ENCODE data around the gene TMEM253. TPM values are rescaled to one million over a fixed set of nuclear protein-coding genes. Genes with fewer than 3 reads are reported as not detected.

TMEM253 gene
- polyA plus RNA-seq, 3 donors: 0.22 to 0.83 (median 0.25) TPM

GRCh38 chr14:21113369-21113768 is 12.5 kb downstream of the TMEM253 start:
- H3K27ac ChIP-seq (ENCODE audit: low read depth, low read length): no peak overlapping the region
- 95 to 98% (median 97%) methylated on average over 2 of the region's 2 CpGs for WGBS, 3 donors

DNA sequence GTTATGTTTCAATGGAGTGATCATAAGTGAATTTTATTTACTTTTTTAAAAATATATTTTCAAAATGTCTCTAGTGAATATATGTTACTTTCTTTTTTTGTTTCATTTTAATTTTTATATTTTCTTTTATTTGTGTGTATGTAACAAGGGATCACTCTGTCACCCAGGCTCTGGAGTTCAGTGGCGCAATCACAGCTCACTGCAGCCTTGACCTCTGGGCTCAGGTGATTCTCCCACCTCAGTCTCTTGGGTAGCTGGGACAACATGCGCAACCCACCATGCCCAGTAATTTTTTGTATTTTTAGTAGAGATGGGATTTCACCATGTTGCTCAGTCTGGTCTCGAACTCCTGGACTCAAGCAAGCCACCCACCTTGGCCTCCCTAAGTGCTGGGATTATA is 18.1 kb downstream of the TMEM253 start:
- H3K27ac ChIP-seq (ENCODE audit: low read depth, low read length): no peak overlapping the region
- 93 to 97% (median 96%) methylated on average over 3 of the region's 3 CpGs for WGBS, 3 donors

DNA sequence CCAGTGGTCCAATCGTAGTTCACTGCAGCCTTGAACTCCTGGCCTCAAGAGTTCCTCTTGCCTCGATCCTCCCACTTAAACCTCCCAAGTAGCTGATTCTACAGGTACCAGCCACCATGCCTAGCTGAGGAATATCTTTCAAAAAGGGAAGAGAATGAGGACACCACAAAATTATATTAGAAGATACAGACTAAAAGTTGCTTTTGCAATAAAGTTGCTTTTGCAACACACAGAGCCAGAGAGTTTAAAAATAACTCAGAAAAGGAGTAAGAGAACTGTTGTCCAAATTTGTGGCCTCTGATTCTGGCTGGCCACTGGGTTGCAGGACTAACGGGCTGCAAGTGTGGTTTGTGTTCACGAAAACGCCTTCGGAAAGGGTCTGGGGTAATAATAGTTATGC is 19.8 kb downstream of the TMEM253 start:
- H3K27ac ChIP-seq (ENCODE audit: low read depth, low read length): no peak overlapping the region
- WGBS, 3 donors: 42 to 73% (median 55%) methylated on average over 6 of the region's 6 CpGs

GRCh38 chr14:21121122-21121521 is 20.3 kb downstream of the TMEM253 start:
- H3K27ac ChIP-seq (ENCODE audit: low read depth, low read length): no peak overlapping the region
- WGBS, 3 donors: 48 to 62% (median 58%) methylated on average over 1 of the region's 1 CpG

DNA sequence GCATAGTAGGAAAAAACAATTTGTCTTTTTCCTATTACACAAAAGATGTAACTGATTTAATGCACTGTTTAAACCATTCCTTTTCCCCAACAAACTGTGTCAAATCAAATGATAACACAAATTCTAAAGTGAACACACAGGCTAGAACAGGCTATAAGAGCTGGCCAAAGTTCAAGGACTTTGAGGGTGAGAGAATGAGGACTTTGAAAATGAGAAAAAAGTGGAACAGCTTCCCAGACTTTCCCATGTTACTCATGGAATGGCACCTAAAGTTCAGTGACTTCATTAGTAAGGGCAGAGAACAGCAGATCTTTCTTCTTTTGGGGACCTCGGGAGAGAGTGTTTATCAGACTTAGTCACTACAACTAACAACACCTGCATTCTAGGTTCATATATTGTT is 22.6 kb downstream of the TMEM253 start:
- WGBS, 3 donors: 63 to 93% (median 82%) methylated on average over 1 of the region's 1 CpG
- no peak overlapping the region for H3K27ac ChIP-seq (ENCODE audit: low read depth, low read length)

DNA sequence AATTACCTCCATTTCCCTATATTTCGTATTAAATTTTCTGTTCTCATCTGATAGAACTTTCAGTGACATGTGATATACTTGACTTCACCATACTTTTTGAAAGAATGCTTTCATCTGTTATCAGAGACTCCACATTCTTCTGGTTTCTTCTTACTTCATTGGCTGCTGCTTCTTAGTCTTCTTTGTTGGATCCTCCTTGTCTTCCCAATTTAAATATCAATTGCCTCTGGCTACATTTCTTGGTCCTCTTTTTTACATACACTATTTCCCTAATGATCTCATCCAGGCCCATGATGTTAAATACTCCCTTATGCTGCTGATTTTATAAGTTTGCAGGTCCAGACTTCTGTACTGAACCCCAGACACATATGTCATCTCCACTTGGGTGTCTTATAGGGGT is 33.0 kb downstream of the TMEM253 start:
- WGBS, 3 donors: 45 to 51% (median 48%) methylated on average over 1 of the region's 1 CpG
- H3K27ac ChIP-seq (ENCODE audit: low read depth, low read length): no peak overlapping the region

- WGBS, 3 donors: 11 to 17% (median 15%) methylated on average over 1 of the region's 1 CpG
- H3K27ac ChIP-seq (ENCODE audit: low read depth, low read length): no peak overlapping the region
Measured at GRCh38 chr14:21136024-21136423, 35.2 kb downstream of the TMEM253 start.

DNA sequence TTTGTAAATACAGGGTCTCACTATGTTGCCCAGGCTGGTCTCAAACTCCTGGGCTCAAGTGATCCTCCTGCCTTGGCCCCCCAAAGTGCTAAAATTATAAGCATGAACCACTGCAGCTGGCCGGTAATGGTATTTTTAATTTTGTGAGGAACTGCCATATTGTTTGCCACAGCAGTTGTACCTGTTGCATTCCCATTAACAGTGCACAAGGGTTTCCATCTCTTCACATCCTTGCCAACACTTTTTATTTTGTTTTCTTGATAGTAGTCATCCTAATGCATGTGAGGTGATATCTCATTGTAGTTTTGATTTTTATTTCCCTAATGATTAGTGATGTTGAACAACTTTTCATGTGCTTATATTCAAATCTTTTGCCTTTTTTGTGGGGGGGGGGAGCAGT is 41.5 kb downstream of the TMEM253 start:
- no peak overlapping the region for H3K27ac ChIP-seq (ENCODE audit: low read depth, low read length)
- 86 to 91% (median 88%) methylated on average over 1 of the region's 1 CpG for WGBS, 3 donors

GRCh38 chr14:21145437-21145836 is 44.6 kb downstream of the TMEM253 start:
- H3K27ac ChIP-seq (ENCODE audit: low read depth, low read length): no peak overlapping the region

DNA sequence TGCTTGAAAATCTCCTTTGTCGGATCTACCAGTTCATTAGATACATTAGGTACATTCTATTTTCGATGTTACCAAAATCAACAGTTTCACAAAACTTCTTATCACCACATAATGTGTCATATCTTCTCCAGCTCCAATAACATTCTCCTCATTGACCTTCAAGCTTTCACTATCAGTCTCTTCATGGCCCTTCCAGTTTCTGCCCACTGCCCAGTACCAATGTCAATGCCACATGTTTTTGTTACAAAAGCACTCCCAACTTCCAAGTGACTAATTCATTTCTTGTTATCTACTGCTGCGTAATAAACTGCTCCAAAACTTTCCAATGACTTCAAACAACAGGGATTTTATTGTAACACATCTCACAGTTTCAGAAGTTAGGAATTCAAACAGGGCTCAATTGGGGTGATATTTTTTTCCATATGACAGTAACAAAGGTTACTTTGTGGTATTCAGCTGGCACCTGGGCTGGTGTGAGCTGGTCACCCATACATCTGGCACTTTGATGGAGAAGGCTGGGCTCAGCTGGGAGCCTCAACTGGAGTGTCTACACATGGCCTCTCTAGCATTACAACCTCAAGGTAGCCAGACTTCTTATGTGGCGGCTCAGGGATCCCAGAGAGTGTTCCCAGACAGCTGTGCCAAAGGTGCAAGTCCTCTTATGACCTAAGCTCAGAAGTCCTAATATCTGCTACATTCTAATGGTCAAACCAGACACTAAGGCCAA is 48.9 kb downstream of the TMEM253 start:
- WGBS, 3 donors: 90 to 93% (median 90%) methylated on average over 4 of the region's 4 CpGs

More for the DNA sequence above, 48.9 kb downstream of the TMEM253 start:
- H3K27ac ChIP-seq (ENCODE audit: low read depth, low read length): no peak overlapping the region

Other genes starting within 250 kb of the TMEM253 start
- 1 to 10 TPM in 1 of 3 donors, not detected in 2; 1.4 TPM for gene RNASE3, start 209.7 kb upstream of the TMEM253 start, polyA plus RNA-seq
- gene RNASE2, start 145.6 kb upstream of the TMEM253 start, polyA plus RNA-seq: 10 to 100 TPM in 1 of 3 donors, 1 to 10 TPM in 2; 2.2 to 16.7 (median 2.4) TPM
- 10 to 100 TPM; 37.9 to 46.9 (median 39.5) TPM for gene METTL17, start 111.1 kb upstream of the TMEM253 start, polyA plus RNA-seq
- under 1 TPM in 2 of 3 donors, not detected in 1; 0.06 to 0.22 TPM for gene SLC39A2, start 101.8 kb upstream of the TMEM253 start, polyA plus RNA-seq
- gene NDRG2, start 76.0 kb upstream of the TMEM253 start, polyA plus RNA-seq: 100 to 1,000 TPM in 2 of 3 donors, 10 to 100 TPM in 1; 61.2 to 335 (median 162) TPM
- not detected for gene TPPP2, start 70.8 kb upstream of the TMEM253 start, polyA plus RNA-seq
- not detected for gene RNASE13, start 66.3 kb upstream of the TMEM253 start, polyA plus RNA-seq
- under 1 TPM in 1 of 3 donors, not detected in 2; 0.07 TPM for gene RNASE7, start 58.7 kb upstream of the TMEM253 start, polyA plus RNA-seq
- not detected for gene RNASE8, start 43.2 kb upstream of the TMEM253 start, polyA plus RNA-seq
- 10 to 100 TPM; 21.6 to 67.2 (median 44.0) TPM for gene ARHGEF40, start 30.8 kb upstream of the TMEM253 start, polyA plus RNA-seq
- gene ZNF219, start 2.4 kb upstream of the TMEM253 start, polyA plus RNA-seq: 10 to 100 TPM; 14.4 to 56.1 (median 18.6) TPM
- gene OR5AU1, start 55.0 kb downstream of the TMEM253 start, polyA plus RNA-seq: not detected
- 100 to 1,000 TPM; 263 to 524 (median 375) TPM for gene HNRNPC, start 168.4 kb downstream of the TMEM253 start, polyA plus RNA-seq
- gene RPGRIP1, start 179.0 kb downstream of the TMEM253 start, polyA plus RNA-seq: under 1 TPM; 0.07 to 0.45 (median 0.15) TPM